DND-41 (cell line): Measurements from ENCODE around the gene IGSF21.

ENCODE experiments used
- CTCF ChIP-seq: IDR thresholded peaks from 2 replicates; pipeline ENCODE4 v1.5.1; 2012; ENCODE audit warnings: borderline replicate concordance, low read length, moderate library complexity, mild to moderate bottlenecking; ENCODE audit not compliant: poor library complexity, severe bottlenecking; ENCODE audit errors: extremely low read depth
- EZH2 ChIP-seq: IDR thresholded peaks from 3 replicates; pipeline ENCODE4 v1.6.1; 2012; ENCODE audit warnings: borderline replicate concordance, low read depth, mild to moderate bottlenecking, moderate library complexity, low read length, inconsistent platforms; ENCODE audit not compliant: severe bottlenecking

- TF ChIP-seq CTCF: no peak
- no peak for TF ChIP-seq EZH2
Observed at GRCh38 chr1:18069903-18070302, 37.7 kb upstream of the IGSF21 start.
